GM23338 (cell line): ENCODE results near the gene IRGC.

Experiments used
- CREB1 ChIP-seq: fragments of 250-450 bp; sonication (Bioruptor Pico); IDR thresholded peaks from 2 replicates; pipeline ENCODE4 v1.5.0; 2020; ENCODE audit warnings: low read depth, mild to moderate bottlenecking, moderate library complexity
- CTCF ChIP-seq, 2 experiments: fragments of 200-600 bp in 1 of 2; sonication (generic) in 1 of 2; conservative IDR thresholded peaks; 2 replicates each; pipeline versions ENCODE4 v1.5.1 to v1.6.1; 2016 to 2017; ENCODE audit warnings: antibody characterized with exemption in 2 of 2, low read depth in 2 of 2, mild to moderate bottlenecking in 2 of 2, moderate library complexity in 1 of 2
- EZH2 ChIP-seq: fragments of 200-600 bp; sonication (generic); IDR thresholded peaks from one replicate; pipeline ENCODE4 v1.8.0; 2017; ENCODE audit warnings: antibody characterized with exemption, mild to moderate bottlenecking, low read depth; ENCODE audit not compliant: unreplicated experiment
- EZH2phosphoT487 ChIP-seq: fragments of 200-600 bp; sonication (generic); IDR thresholded peaks from one replicate; pipeline ENCODE4 v1.8.1; 2018; ENCODE audit warnings: antibody characterized with exemption; ENCODE audit not compliant: unreplicated experiment
- JUNB ChIP-seq: IDR thresholded peaks from one replicate; pipeline ENCODE4 v1.6.1; 2016; ENCODE audit warnings: antibody characterized with exemption; ENCODE audit not compliant: unreplicated experiment
- NANOG ChIP-seq: IDR thresholded peaks from 2 replicates; pipeline ENCODE4 v1.6.1; 2016; ENCODE audit warnings: antibody characterized with exemption, borderline replicate concordance
- POLR2AphosphoS5 ChIP-seq: IDR thresholded peaks from 2 replicates; pipeline ENCODE4 v1.6.1; 2016; ENCODE audit warnings: antibody characterized with exemption, low read depth
- REST ChIP-seq: IDR thresholded peaks from one replicate; pipeline ENCODE4 v1.6.1; 2018; ENCODE audit warnings: antibody characterized with exemption; ENCODE audit not compliant: unreplicated experiment
- STAT1 ChIP-seq: IDR thresholded peaks from one replicate; pipeline ENCODE4 v1.6.1; 2016; ENCODE audit warnings: antibody characterized with exemption; ENCODE audit not compliant: unreplicated experiment
- ZNF114 ChIP-seq: fragments of 250-450 bp; sonication (Bioruptor Pico); IDR thresholded peaks from 2 replicates; pipeline ENCODE4 v1.5.0; 2020; ENCODE audit warnings: mild to moderate bottlenecking, moderate library complexity
- ZNF462 ChIP-seq: fragments of 250-450 bp; sonication (Bioruptor Pico); IDR thresholded peaks from 2 replicates; pipeline ENCODE4 v1.5.0; 2020; ENCODE audit warnings: mild to moderate bottlenecking, moderate library complexity

GRCh38 chr19:43668406-43669109, 47.3 kb upstream of the IRGC start:
- TF ChIP-seq REST (no peak), POLR2AphosphoS5 (peak; percentile 70), JUNB (no peak), CTCF (conservative IDR thresholded peaks at IDR 0.05; ENCODE audit: low read depth in 2 of 2) (no peak), ZNF114 (CRISPR knock-in tag) (no peak), CREB1 (CRISPR knock-in tag) (no peak), NANOG (no peak), EZH2 (no peak), EZH2phosphoT487 (no peak), STAT1 (no peak), ZNF462 (no peak)
